Gastrocnemius medialis (tissue), 4 donors: ENCODE measurements around the gene CEACAM19.
"Not testable (repeated sequence)": the region's sequence is repeated elsewhere in the genome, so short reads cannot be mapped to it uniquely, and the experiment has no call there.

ENCODE experiments used
- CTCF ChIP-seq, 5 experiments: fragments of 450-650 bp in 3 of 5; fragments of 200-600 bp in 2 of 5; sonication (generic) in 2 of 5; IDR thresholded peaks in 4 of 5; conservative IDR thresholded peaks in 1 of 5; 1 replicate in 4 of 5; 2 replicates in 1 of 5; pipeline ENCODE4 v1.5.1; 2016 to 2019; ENCODE audit warnings: antibody characterized with exemption in 5 of 5, mild to moderate bottlenecking in 3 of 5, moderate library complexity in 3 of 5
- POLR2A ChIP-seq, 2 donors: fragments of 450-650 bp; IDR thresholded peaks; one replicate each; pipeline ENCODE4 v1.6.1; 2017; ENCODE audit warnings: antibody characterized with exemption in 2 of 2, mild to moderate bottlenecking in 2 of 2, moderate library complexity in 2 of 2

- TF ChIP-seq POLR2A (IDR thresholded peaks at IDR 0.05); CTCF (IDR thresholded peaks at IDR 0.05 in 4 of 5, conservative IDR thresholded peaks at IDR 0.05 in 1 of 5): not testable (repeated sequence)
Measured at GRCh38 chr19:44634058-44634457, 37.2 kb upstream of the CEACAM19 start.
